ENCODE data around the gene COQ8B. TPM values are rescaled to one million over a fixed set of nuclear protein-coding genes. Genes with fewer than 3 reads are reported as not detected.

COQ8B gene
- total RNA-seq, 1 donor from 2014 or later = 26.0 TPM

- no peak overlapping the region for H3K9ac ChIP-seq (ENCODE audit: low read length)
- H2AFZ ChIP-seq (ENCODE audit: low read depth, low read length) = no peak overlapping the region
- TF ChIP-seq CTCF (IDR thresholded peaks at IDR 0.05; ENCODE audit: insufficient read depth, low read depth, low read length) (no peak), EZH2 (IDR thresholded peaks at IDR 0.05; ENCODE audit: insufficient read depth, low read length) (no peak)
- no peak overlapping the region for H3K27ac Mint-ChIP-seq (ENCODE audit: unreplicated experiment)
- no peaks in the 10 kb centered on the region for H3K79me2 ChIP-seq (ENCODE audit: insufficient read depth, low read length)
- no peaks in the 10 kb centered on the region for H3K4me1 ChIP-seq (ENCODE audit: insufficient read depth, low read length)
- H3K27ac ChIP-seq (ENCODE audit: low read depth, low read length) = no peak overlapping the region
- H3K36me3 ChIP-seq (ENCODE audit: insufficient read depth, low read length) = no peaks in the 10 kb centered on the region
- no peaks in the 10 kb centered on the region for H3K27me3 Mint-ChIP-seq (ENCODE audit: low read depth, unreplicated experiment)
- H3K4me3 ChIP-seq (ENCODE audit: insufficient read depth, low read depth, low read length) = no peak overlapping the region
- no peaks in the 10 kb centered on the region for H4K20me1 ChIP-seq (ENCODE audit: insufficient read depth, low read length)
- FAIRE-seq = no peak
- H3K4me2 ChIP-seq (ENCODE audit: low read length) = no peak overlapping the region
- peaks cover 15% of the 10 kb centered on the region for H3K36me3 Mint-ChIP-seq (ENCODE audit: low read depth, unreplicated experiment)
- no peak overlapping the region for H3K4me3 Mint-ChIP-seq (ENCODE audit: unreplicated experiment)
- DNase-seq (ENCODE audit: low read depth) = no peak
- peaks cover 7% of the 10 kb centered on the region for H3K4me1 Mint-ChIP-seq (ENCODE audit: low read depth, unreplicated experiment)
- no peaks in the 10 kb centered on the region for H3K27me3 ChIP-seq (ENCODE audit: insufficient read depth, low read length)
- H3K9me3 ChIP-seq (ENCODE audit: insufficient read depth, low read depth, low read length) = no peaks in the 10 kb centered on the region
- peaks cover 1% of the 10 kb centered on the region for H3K9me3 Mint-ChIP-seq (ENCODE audit: unreplicated experiment)
Measured at GRCh38 chr19:40707615-40708014, 9.1 kb downstream of the COQ8B start.

GRCh38 chr19:40705950-40706619 lies 10.6 kb downstream of the COQ8B start:
- no peaks in the 10 kb centered on the region for H3K27me3 Mint-ChIP-seq (ENCODE audit: low read depth, unreplicated experiment)
- H3K27me3 ChIP-seq (ENCODE audit: insufficient read depth, low read length) = no peaks in the 10 kb centered on the region
- H3K36me3 Mint-ChIP-seq (ENCODE audit: low read depth, unreplicated experiment) = peaks cover 15% of the 10 kb centered on the region
- no peak overlapping the region for H3K4me3 Mint-ChIP-seq (ENCODE audit: unreplicated experiment)
- H3K4me2 ChIP-seq (ENCODE audit: low read length) = no peak overlapping the region
- no peak overlapping the region for H3K4me3 ChIP-seq (ENCODE audit: insufficient read depth, low read depth, low read length)
- no peaks in the 10 kb centered on the region for H3K9me3 ChIP-seq (ENCODE audit: insufficient read depth, low read depth, low read length)
- FAIRE-seq (no peak), DNase-seq (ENCODE audit: low read depth) (no peak)
- no peak overlapping the region for H3K9ac ChIP-seq (ENCODE audit: low read length)
- no peak overlapping the region for H3K27ac ChIP-seq (ENCODE audit: low read depth, low read length)
- no peak overlapping the region for H2AFZ ChIP-seq (ENCODE audit: low read depth, low read length)
- H3K4me1 Mint-ChIP-seq (ENCODE audit: low read depth, unreplicated experiment) = peaks cover 9% of the 10 kb centered on the region
- H3K27ac Mint-ChIP-seq (ENCODE audit: unreplicated experiment) = no peak overlapping the region
- peaks cover 1% of the 10 kb centered on the region for H3K9me3 Mint-ChIP-seq (ENCODE audit: unreplicated experiment)
- H3K36me3 ChIP-seq (ENCODE audit: insufficient read depth, low read length) = peaks cover 2% of the 10 kb centered on the region
- TF ChIP-seq EZH2 (IDR thresholded peaks at IDR 0.05; ENCODE audit: insufficient read depth, low read length) (no peak), CTCF (IDR thresholded peaks at IDR 0.05; ENCODE audit: insufficient read depth, low read depth, low read length) (no peak)
- no peaks in the 10 kb centered on the region for H3K79me2 ChIP-seq (ENCODE audit: insufficient read depth, low read length)
- H4K20me1 ChIP-seq (ENCODE audit: insufficient read depth, low read length) = no peaks in the 10 kb centered on the region
- H3K4me1 ChIP-seq (ENCODE audit: insufficient read depth, low read length) = no peaks in the 10 kb centered on the region

- Histone ChIP-seq H3K27ac (ENCODE audit: low read depth, low read length) (no peak overlapping the region), H3K27me3 (ENCODE audit: insufficient read depth, low read length) (no peaks in the 10 kb centered on the region), H2AFZ (ENCODE audit: low read depth, low read length) (no peak overlapping the region), H3K4me1 (ENCODE audit: insufficient read depth, low read length) (no peaks in the 10 kb centered on the region), H3K36me3 (ENCODE audit: insufficient read depth, low read length) (peaks cover 2% of the 10 kb centered on the region), H3K9me3 (ENCODE audit: insufficient read depth, low read depth, low read length) (no peaks in the 10 kb centered on the region), H3K4me3 (ENCODE audit: insufficient read depth, low read depth, low read length) (no peak overlapping the region), H4K20me1 (ENCODE audit: insufficient read depth, low read length) (no peaks in the 10 kb centered on the region), H3K4me2 (ENCODE audit: low read length) (no peak overlapping the region), H3K9ac (ENCODE audit: low read length) (no peak overlapping the region), H3K79me2 (ENCODE audit: insufficient read depth, low read length) (no peaks in the 10 kb centered on the region)
- Mint-ChIP-seq H3K36me3 (ENCODE audit: low read depth, unreplicated experiment) (peaks cover 15% of the 10 kb centered on the region), H3K9me3 (ENCODE audit: unreplicated experiment) (peaks cover 1% of the 10 kb centered on the region), H3K27me3 (ENCODE audit: low read depth, unreplicated experiment) (no peaks in the 10 kb centered on the region), H3K27ac (ENCODE audit: unreplicated experiment) (no peak overlapping the region), H3K4me3 (ENCODE audit: unreplicated experiment) (no peak overlapping the region), H3K4me1 (ENCODE audit: low read depth, unreplicated experiment) (peaks cover 9% of the 10 kb centered on the region)
- TF ChIP-seq EZH2 (IDR thresholded peaks at IDR 0.05; ENCODE audit: insufficient read depth, low read length) = no peak
- TF ChIP-seq CTCF (IDR thresholded peaks at IDR 0.05; ENCODE audit: insufficient read depth, low read depth, low read length) = no peak
- FAIRE-seq (no peak), DNase-seq (ENCODE audit: low read depth) (no peak)
Measured at GRCh38 chr19:40705362-40705651, 11.4 kb downstream of the COQ8B start.

Data from astrocyte (in vitro differentiated cells and primary cell).